ENCODE measurements around the gene KRTAP5-3. TPM values are rescaled to one million over a fixed set of nuclear protein-coding genes. Genes with fewer than 3 reads are reported as not detected.

Gene KRTAP5-3
- total RNA-seq, 1 experiment from 2014 or later: not detected

- no peaks in the 10 kb centered on the region for H4K20me1 ChIP-seq (ENCODE audit: control insufficient read depth, insufficient read depth, insufficient read length)
Observed at GRCh38 chr11:1570531-1570895, 37.8 kb downstream of the KRTAP5-3 start.

More at GRCh38 chr11:1570531-1570895, 37.8 kb downstream of the KRTAP5-3 start:
- Histone ChIP-seq H3K9ac (ENCODE audit: extremely low read depth, insufficient read length, low read length) (no peak overlapping the region), H3K56ac (ENCODE audit: insufficient read length, low read depth, low read length) (no peak overlapping the region), H3K14ac (ENCODE audit: insufficient read depth, low read length) (no peak overlapping the region), H3K23ac (ENCODE audit: insufficient read length, low read depth, low read length) (no peak overlapping the region), H4K91ac (ENCODE audit: insufficient read length, low read depth, low read length) (no peak overlapping the region), H3K9me3 (ENCODE audit: control insufficient read depth, low read depth, low read length) (no peaks in the 10 kb centered on the region), H3K18ac (ENCODE audit: insufficient read length, low read depth, low read length) (no peak overlapping the region), H3K4ac (ENCODE audit: low read depth, low read length) (no peak overlapping the region), H3K79me1 (ENCODE audit: insufficient read depth, low read depth, low read length, poor library complexity, severe bottlenecking) (no peaks in the 10 kb centered on the region), H3K27ac (ENCODE audit: insufficient read length, low read depth, low read length) (no peak overlapping the region), H2AFZ (ENCODE audit: low read length) (no peak overlapping the region), H2BK15ac (ENCODE audit: low read depth, low read length) (no peak overlapping the region), H3K4me2 (ENCODE audit: insufficient read depth, insufficient read length, low read length) (no peak overlapping the region), H2BK12ac (ENCODE audit: insufficient read length, low read depth, low read length) (no peak overlapping the region), H4K8ac (replicated peaks; ENCODE audit: insufficient read length, low read depth, low read length) (no peak overlapping the region), H2BK120ac (ENCODE audit: low read depth, low read length, poor library complexity, severe bottlenecking) (no peak overlapping the region), H3K79me2 (ENCODE audit: insufficient read depth, low read length) (no peaks in the 10 kb centered on the region), H3K23me2 (ENCODE audit: insufficient read length, low read depth, low read length, poor library complexity, severe bottlenecking) (peaks cover 22% of the 10 kb centered on the region), H3K4me1 (ENCODE audit: insufficient read depth, low read length) (no peaks in the 10 kb centered on the region), H4K5ac (ENCODE audit: insufficient read length, low read depth, low read length) (no peak overlapping the region), H2AK5ac (ENCODE audit: insufficient read length, low read length) (no peak overlapping the region), H3T11ph (ENCODE audit: low read length) (no peak overlapping the region), H3K27me3 (ENCODE audit: insufficient read depth, low read length) (peaks cover 19% of the 10 kb centered on the region), H2BK5ac (ENCODE audit: insufficient read length, low read length) (no peak overlapping the region), H2BK20ac (ENCODE audit: low read depth, low read length, poor library complexity, severe bottlenecking) (no peak overlapping the region)
- H3K4me3 Mint-ChIP-seq: peak overlapping the region; percentile 44 to 63; a peak in 3 of 5 replicates
- H3K9me3 Mint-ChIP-seq: no peaks in the 10 kb centered on the region
- H3K27ac Mint-ChIP-seq: no peak overlapping the region
- WGBS (ENCODE audit: extremely low coverage, insufficient read length, low lambda C conversion rate): no CpG with 5 or more reads among the region's 8 CpGs
- TF ChIP-seq, protein P1, sequence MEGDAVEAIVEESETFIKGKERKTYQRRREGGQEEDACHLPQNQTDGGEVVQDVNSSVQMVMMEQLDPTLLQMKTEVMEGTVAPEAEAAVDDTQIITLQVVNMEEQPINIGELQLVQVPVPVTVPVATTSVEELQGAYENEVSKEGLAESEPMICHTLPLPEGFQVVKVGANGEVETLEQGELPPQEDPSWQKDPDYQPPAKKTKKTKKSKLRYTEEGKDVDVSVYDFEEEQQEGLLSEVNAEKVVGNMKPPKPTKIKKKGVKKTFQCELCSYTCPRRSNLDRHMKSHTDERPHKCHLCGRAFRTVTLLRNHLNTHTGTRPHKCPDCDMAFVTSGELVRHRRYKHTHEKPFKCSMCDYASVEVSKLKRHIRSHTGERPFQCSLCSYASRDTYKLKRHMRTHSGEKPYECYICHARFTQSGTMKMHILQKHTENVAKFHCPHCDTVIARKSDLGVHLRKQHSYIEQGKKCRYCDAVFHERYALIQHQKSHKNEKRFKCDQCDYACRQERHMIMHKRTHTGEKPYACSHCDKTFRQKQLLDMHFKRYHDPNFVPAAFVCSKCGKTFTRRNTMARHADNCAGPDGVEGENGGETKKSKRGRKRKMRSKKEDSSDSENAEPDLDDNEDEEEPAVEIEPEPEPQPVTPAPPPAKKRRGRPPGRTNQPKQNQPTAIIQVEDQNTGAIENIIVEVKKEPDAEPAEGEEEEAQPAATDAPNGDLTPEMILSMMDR (conservative IDR thresholded peaks at IDR 0.05): no peak
- H3K36me3 Mint-ChIP-seq (ENCODE audit: insufficient read depth in 1 of 3, low read depth in 3 of 3): no peaks in the 10 kb centered on the region
- H3K4me1 Mint-ChIP-seq: peaks cover 25 to 46% of the 10 kb centered on the region in 2 experiments
- no peak for DNase-seq
- peaks cover 58% of the 10 kb centered on the region for H3K27me3 Mint-ChIP-seq (ENCODE audit: low read depth)
